ENCODE results near the gene LRRC42.
"Not testable (repeated sequence)": the region's sequence is repeated elsewhere in the genome, so short reads cannot be mapped to it uniquely, and the experiment has no call there.

Gene LRRC42

DNA sequence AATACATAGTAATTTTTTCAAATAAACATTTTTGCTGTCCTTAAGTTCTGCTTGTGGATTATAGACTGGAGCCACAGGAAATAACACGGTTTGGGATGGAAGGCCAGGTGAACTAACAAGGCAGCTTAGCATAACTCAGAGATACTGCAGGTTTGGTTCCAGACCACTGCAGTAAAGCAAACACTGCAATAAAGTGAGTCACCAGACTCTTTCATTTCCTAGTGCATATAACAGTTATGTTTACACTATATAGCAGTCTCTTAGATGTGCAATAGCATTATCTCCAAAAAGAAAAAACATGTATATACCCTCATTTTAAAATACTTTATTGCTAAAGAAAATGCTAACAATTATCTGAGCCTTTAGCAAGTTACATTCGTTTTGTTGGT lies 22.0 kb downstream of the LRRC42 start:
- no peak for DNase-seq

GRCh38 chr1:53969323-53969722 lies 23.2 kb downstream of the LRRC42 start:
- not testable (repeated sequence) for DNase-seq

DNA sequence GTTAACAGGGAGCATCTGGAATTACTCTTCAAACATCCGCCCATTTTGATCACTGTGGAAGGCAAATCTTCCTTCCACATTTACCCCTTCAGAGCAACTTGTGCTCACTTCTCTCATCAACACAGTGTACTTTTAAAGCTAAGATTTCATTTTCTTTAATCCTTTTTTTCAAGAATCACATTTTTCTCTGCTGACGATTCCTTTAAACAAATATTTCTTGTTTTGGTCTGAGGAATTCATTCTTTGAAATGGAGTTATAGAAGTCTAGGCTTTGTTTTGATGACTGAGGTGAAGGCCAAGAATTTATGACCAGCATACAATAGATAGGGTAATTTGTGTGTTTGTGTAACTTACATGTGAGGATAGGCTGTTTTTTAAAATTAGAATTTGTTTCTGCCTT lies 25.6 kb downstream of the LRRC42 start:
- DNase-seq = no peak

- DNase-seq = no peak
Measured at GRCh38 chr1:53975861-53976260, 29.7 kb downstream of the LRRC42 start.

GRCh38 chr1:53979712-53980450 lies 33.7 kb downstream of the LRRC42 start:
- no peak for DNase-seq

DNA sequence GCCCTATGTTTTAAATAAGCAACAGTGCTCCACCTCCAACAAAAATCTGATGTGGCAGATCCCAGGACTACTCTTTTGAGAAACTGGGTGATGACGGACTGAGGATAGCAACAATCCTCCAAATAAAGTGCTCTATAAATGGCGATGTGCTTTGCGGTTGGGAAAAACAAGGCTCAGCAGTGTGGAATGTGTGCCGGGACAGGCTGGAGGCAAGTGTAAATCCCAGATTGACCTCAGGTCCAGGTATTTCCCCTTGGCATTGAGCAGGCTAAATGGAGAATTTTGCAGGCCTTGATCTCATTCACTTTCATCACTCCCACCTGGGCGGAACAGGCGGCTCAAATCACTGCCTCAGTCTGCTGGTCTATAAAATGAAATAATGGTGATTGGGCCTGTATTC lies 35.1 kb downstream of the LRRC42 start:
- no peak for DNase-seq

DNA sequence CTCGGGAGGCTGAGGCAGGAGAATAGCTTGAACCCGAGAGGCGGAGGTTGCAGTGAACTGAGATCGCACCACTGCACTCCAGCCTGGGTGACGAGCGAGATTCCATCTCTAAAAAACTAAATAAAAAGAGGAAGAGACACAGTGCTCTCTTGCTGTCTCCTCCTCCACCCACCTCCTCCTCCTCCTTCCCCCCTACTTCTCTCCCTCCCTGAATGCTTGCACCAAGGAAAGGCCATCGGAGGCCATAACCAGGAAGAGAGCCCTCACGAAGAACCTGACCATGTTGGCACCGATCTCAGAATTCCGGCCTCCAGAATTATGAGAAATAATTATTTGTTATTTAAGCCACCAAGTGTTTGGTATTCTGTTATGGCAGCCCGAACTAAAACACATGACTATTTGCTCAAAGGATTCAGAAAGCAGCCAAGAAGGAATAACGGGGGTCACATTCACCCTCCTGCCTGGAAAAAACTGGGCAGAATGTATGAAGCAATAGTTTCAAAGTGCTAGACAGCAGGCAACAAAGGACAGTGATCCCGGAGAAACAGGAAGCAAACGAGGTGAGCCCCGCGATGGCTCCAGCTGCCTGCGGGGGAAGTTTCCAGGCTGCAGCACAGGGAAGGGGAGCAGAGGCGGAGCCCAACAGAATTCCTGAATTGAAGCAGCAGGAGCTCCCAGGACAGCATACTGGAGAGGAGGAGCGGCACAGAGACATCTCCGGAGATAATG lies 36.0 kb downstream of the LRRC42 start:
- no peak for DNase-seq

- DNase-seq = no peak
Measured at GRCh38 chr1:53982763-53983104, 36.6 kb downstream of the LRRC42 start.

DNA sequence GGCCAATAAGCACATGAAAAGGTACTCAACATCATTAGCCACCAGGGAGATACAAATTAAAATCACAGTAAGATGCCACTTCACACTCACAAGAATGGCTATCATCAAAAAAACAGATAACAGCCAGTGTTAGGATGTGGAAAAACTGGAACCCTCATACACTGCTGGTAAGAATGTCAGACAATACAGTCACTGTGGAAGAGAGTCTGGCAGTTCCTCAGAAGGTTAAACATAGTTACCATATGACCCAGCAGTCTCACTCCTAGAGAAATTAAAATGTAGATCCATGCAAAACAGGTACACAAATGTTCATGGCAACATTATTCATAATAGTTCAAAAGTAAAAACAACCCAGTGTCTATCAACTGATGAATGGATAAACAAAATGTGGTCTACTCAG lies 38.6 kb downstream of the LRRC42 start:
- no peak for DNase-seq

DNA sequence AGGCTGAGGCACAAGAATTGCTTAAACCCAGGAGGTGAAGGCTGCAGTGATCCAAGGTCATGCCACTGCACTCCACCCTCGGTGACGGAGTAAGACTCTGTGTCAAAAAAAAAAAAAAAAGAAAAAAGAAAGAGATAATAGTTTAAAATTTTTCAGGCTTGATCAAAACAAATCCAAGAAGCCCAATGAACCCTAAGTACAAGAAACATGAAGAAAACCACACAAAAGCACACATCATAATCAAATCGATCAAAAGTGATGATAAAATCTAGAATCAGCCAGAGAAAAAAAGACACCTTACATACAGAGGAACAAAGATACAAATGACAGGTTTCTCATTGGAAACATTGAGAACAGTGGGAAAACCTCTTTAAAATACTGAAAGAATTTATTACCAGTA lies 40.3 kb downstream of the LRRC42 start:
- no peak for DNase-seq

GRCh38 chr1:53987880-53988279 lies 41.7 kb downstream of the LRRC42 start:
- DNase-seq = no peak

GRCh38 chr1:53992085-53992874 lies 46.1 kb downstream of the LRRC42 start:
- no peak for DNase-seq

- not testable (repeated sequence) for DNase-seq
Measured at GRCh38 chr1:53994516-53994915, 48.4 kb downstream of the LRRC42 start.

GRCh38 chr1:53995683-53996082 lies 49.5 kb downstream of the LRRC42 start:
- DNase-seq = no peak

- DNase-seq = no peak
Measured at GRCh38 chr1:53998223-53998622, 52.1 kb downstream of the LRRC42 start.

DNA sequence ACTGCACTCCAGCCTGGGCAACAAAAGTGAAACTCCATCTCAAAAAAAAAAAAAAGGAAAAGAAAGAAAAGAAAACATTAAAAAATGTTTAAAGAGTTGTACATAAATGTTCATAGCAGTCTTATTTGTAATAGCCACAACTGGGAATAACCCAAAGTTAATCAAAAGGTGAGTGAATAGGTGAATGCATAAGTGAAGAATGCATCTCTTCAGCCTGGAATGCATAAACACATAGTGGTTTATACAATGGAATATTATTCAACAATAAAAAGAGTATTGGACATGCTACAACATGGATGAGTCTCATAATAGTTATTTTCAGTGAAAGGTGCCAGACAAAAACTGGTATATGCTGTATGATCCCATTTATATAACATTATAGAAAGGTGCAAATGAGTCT lies 53.8 kb downstream of the LRRC42 start:
- DNase-seq = no peak

GRCh38 chr1:54001591-54001990 lies 55.4 kb downstream of the LRRC42 start:
- no peak for DNase-seq

GRCh38 chr1:54002544-54003248 lies 56.5 kb downstream of the LRRC42 start:
- DNase-seq = no peak

DNA sequence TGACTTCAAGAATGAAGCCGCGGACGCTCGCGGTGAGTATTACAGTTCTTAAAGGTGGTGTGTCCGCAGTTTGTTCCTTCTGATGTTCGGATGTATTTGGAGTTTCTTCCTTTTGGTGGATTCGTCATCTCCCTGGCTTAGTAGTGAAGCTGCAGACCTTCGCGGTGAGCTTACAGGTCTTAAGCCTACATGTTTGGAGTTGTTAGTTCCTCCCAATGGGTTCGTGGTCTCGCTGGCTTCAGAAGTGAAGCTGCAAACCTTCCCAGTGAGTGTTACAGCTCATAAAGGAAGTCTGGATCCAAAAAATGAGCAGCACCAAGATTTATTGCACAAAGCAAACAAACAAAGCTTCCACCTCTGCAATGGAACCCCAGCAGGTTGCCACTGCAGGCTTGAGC lies 57.1 kb downstream of the LRRC42 start:
- no peak for DNase-seq

GRCh38 chr1:54003750-54004480 lies 57.8 kb downstream of the LRRC42 start:
- DNase-seq = not testable (repeated sequence)

DNA sequence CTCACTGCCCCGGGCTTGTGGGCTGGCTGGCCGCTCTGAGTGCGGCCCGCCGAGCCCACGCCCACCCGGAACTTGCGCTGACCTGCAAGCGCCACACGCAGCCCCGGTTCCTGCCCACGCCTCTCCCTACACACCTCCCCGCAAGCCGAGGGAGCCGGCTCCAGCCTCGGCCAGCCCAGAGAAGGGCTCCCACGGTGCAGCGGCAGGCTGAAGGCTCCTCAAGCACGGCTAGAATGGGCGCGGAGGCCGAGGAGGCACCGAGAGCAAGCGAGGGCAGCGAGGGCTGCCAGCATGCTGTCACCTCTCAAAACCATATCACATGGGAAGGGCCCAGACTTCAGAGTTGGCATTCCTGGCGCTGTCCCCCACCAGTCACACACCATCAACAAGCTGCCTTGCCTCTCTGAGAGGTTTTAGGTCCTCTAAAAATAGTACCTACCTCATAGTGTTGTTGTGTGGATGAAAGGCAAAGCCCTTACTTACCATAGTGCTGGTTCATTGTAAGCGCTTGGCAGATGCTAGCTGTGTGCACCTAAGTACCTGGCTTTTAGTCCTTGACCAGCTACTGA lies 58.4 kb downstream of the LRRC42 start:
- DNase-seq = no peak

DNA sequence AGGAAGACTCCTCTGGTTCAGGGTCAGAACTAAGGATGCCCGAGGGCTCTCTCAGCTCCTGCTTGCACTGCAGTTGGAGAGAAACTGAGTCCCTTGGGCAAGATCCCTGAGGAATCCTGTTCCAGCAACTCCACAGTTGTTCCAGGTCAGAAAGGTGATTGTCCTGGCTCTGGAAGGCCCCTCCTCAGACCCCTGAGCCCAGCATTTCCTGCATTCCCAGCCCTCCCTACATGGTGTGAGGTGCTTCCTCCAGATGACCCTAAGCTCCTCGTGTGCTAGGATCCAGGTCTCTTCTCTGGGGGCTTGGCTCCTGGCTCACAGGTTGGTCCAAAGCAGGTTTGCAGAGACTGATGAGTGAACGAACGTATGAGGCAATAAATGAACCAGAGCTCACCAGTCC lies 60.4 kb downstream of the LRRC42 start:
- no peak for DNase-seq
